Endothelial cell of umbilical vein (primary cell): ENCODE data around the gene WDR11. TPM values are rescaled to one million over a fixed set of nuclear protein-coding genes. Genes with fewer than 3 reads are reported as not detected.

Source experiments
- BruUV-seq: library from RNA; stranded (reverse); fragments of 400-500 nt; replicated peaks from 2 replicates; lab custom pipeline; 2021; lab: Mats Ljungman, UMichigan
- CTCF ChIA-PET: fragments of 300-600, 350-600 bp; sonication (Branson Sonifier 250); formaldehyde crosslinking; loops from one replicate; lab custom pipeline; 2021; ENCODE audit warnings: antibody characterized with exemption, inconsistent platforms; lab: Charles Lee
- POLR2A ChIA-PET: fragments of 300-600, 350-600 bp; sonication (Branson Sonifier 250); formaldehyde crosslinking; loops from one replicate; lab custom pipeline; 2021; ENCODE audit warnings: antibody characterized with exemption, inconsistent platforms; lab: Charles Lee
- DNase-seq: peaks from one replicate; pipeline ENCODE4 v3.0.0-alpha.2; 2011; ENCODE audit warnings: low read depth, low spot score
- FAIRE-seq: peaks from 2 replicates; lab custom pipeline; 2011; peaks lifted over from hg19 to GRCh38; lab: Jason Lieb, UNC
- H2AFZ ChIP-seq: 2 replicates; pipeline ENCODE4 v1.6.0; 2012; ENCODE audit warnings: low read depth, low read length, control low read depth, inconsistent platforms
- H3K27ac ChIP-seq: 2 replicates; pipeline ENCODE4 v1.5.1; 2011; ENCODE audit warnings: low read depth, mild to moderate bottlenecking, control low read depth, low read length, moderate library complexity; ENCODE audit not compliant: insufficient read depth
- H3K27me3 ChIP-seq, 2 experiments: 2 replicates each; pipeline versions ENCODE4 v1.6.0 to v1.6.1; 2011; ENCODE audit warnings: low read length in 2 of 2, mixed read lengths in 1 of 2; ENCODE audit not compliant: control insufficient read depth in 2 of 2, insufficient read depth in 2 of 2
- H3K36me3 ChIP-seq, 2 experiments: 2 replicates in 1 of 2; 3 replicates in 1 of 2; pipeline ENCODE4 v1.5.1; 2011; ENCODE audit warnings: low read length in 2 of 2, mild to moderate bottlenecking in 1 of 2, moderate library complexity in 1 of 2; ENCODE audit not compliant: control insufficient read depth in 2 of 2, insufficient read depth in 2 of 2; ENCODE audit errors: extremely low read depth in 1 of 2
- H3K4me1 ChIP-seq: 3 replicates; pipeline ENCODE4 v1.5.1; 2011; ENCODE audit warnings: mild to moderate bottlenecking, low read length; ENCODE audit not compliant: control insufficient read depth, insufficient read depth; ENCODE audit errors: extremely low read depth
- H3K4me2 ChIP-seq: 2 replicates; pipeline ENCODE4 v1.6.1; 2011; ENCODE audit warnings: low read length, control low read depth, mixed read lengths; ENCODE audit not compliant: insufficient read depth
- H3K4me3 ChIP-seq, 3 experiments: fragments of 200-600 bp in 1 of 3; sonication (generic), shearing (Covaris generic) in 1 of 3; replicated peaks in 1 of 3; 2 replicates each; pipeline ENCODE4 v1.5.1; 2011 to 2016; ENCODE audit warnings: control low read depth in 3 of 3, low read length in 3 of 3, mild to moderate bottlenecking in 2 of 3, inconsistent platforms in 1 of 3, low read depth in 1 of 3, moderate library complexity in 1 of 3; ENCODE audit not compliant: insufficient read depth in 1 of 3
- H3K79me2 ChIP-seq: 2 replicates; pipeline ENCODE4 v1.6.0; 2012; ENCODE audit warnings: low read length, inconsistent platforms; ENCODE audit not compliant: control insufficient read depth, insufficient read depth
- H3K9ac ChIP-seq: replicated peaks from 2 replicates; pipeline ENCODE3; 2011; ENCODE audit warnings: low read length, control low read depth; ENCODE audit not compliant: insufficient read depth; ENCODE audit errors: extremely low read depth
- H3K9me1 ChIP-seq: replicated peaks from 3 replicates; pipeline ENCODE4 v1.6.0; 2011; ENCODE audit warnings: mild to moderate bottlenecking, low read length; ENCODE audit not compliant: control insufficient read depth, insufficient read depth; ENCODE audit errors: extremely low read depth
- H3K9me3 ChIP-seq: replicated peaks from 2 replicates; pipeline ENCODE4 v1.5.1; 2012; ENCODE audit warnings: low read length, inconsistent platforms; ENCODE audit not compliant: control insufficient read depth, insufficient read depth
- H4K20me1 ChIP-seq: replicated peaks from 2 replicates; pipeline ENCODE3; 2011; ENCODE audit warnings: mild to moderate bottlenecking, low read length; ENCODE audit not compliant: control insufficient read depth, insufficient read depth; ENCODE audit errors: extremely low read depth
- EZH2 ChIP-seq: IDR thresholded peaks from 2 replicates; pipeline ENCODE4 v1.6.1; 2012; ENCODE audit warnings: borderline replicate concordance, low read depth, mild to moderate bottlenecking, moderate library complexity, low read length, inconsistent platforms; ENCODE audit not compliant: severe bottlenecking
- FOS ChIP-seq: IDR thresholded peaks from 2 replicates; pipeline ENCODE4 v1.6.1; 2011; ENCODE audit warnings: mild to moderate bottlenecking, low read length, moderate library complexity, borderline replicate concordance; ENCODE audit not compliant: insufficient read depth
- POLR2A ChIP-seq: IDR thresholded peaks from 2 replicates; pipeline ENCODE4 v1.6.1; 2012; ENCODE audit warnings: low read depth, mild to moderate bottlenecking, control low read depth, low read length
- dilution Hi-C: fragments of 300-500 bp; cut with MboI; formaldehyde crosslinking; loops from one replicate; pipeline ENCODE4 v1.15.0; 2019; ENCODE audit warnings: low sequenced_read_pairs; ENCODE audit not compliant: extremely low pct_ligation_motif_present
- intact Hi-C: fragments of 100-400 bp; cut with micrococcal nuclease; formaldehyde crosslinking; loops from one replicate; pipeline ENCODE4 v1.10.0; 2022
- polyA plus RNA-seq, 4 experiments: library from polyadenylated mRNA; depleted of rRNA in 3 of 4; stranded (reverse) in 3 of 4; unstranded in 1 of 4; fragments of >200 nt; gene quantifications; 2 replicates each; pipeline versions ENCODE4 v1.2.1 to v1.2.3, GENCODE V29; 2011 to 2012; ENCODE audit warnings: missing spikeins in 1 of 4
- total RNA-seq: library from RNA; stranded (reverse); gene quantifications from 2 replicates; pipeline ENCODE4 v1.2.3, GENCODE V29; 2021
- TF ChIP-seq, protein P1 (sequence below), 2 donors: IDR thresholded peaks; 1 replicate in 1 of 2; 2 replicates in 1 of 2; pipeline ENCODE4 v1.5.1; 2011; ENCODE audit warnings: low read length in 2 of 2, mild to moderate bottlenecking in 2 of 2, moderate library complexity in 2 of 2, control low read depth in 1 of 2, inconsistent platforms in 1 of 2, low read depth in 1 of 2; ENCODE audit not compliant: insufficient read depth in 1 of 2; ENCODE audit errors: extremely low read depth in 1 of 2
- TF ChIP-seq, protein P2 (sequence below): IDR thresholded peaks from 2 replicates; pipeline ENCODE4 v1.6.1; 2011; ENCODE audit not compliant: insufficient read depth, insufficient read length

Gene WDR11
- total and polyA plus RNA-seq, 2 donors (not counting 3 experiments of a cell fraction or from before 2014, with no cell fraction given) = 63.6 to 73.9 TPM

DNA sequence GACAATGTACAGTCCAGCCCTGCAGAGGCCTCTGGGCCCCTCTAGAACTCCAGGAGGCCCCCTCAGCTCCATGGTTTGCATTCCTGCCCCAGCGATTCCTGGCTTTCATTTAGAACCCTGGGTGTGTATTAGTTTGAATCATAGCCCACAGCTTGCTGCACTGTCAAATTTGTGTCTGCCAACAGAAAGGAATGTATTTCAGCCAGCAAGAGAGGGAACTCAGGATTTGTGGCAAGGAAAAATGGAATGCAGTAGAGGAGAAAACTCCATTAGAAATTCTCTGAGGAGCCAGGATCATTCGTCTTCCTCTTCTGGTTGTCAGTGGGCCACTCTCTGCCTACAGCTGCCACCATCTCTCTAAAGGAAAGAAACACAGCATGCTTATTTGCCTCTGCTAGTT, 27.9 kb upstream of the WDR11 start:
- POLR2A ChIA-PET = no interaction called here
- no peaks in the 10 kb centered on the region for H3K79me2 ChIP-seq
- CTCF ChIA-PET = interaction anchor here (1.6 kb wide), 1 partner anchor 18 kb away, joined by 8 read pairs; no protein-coding TSS in a partner anchor
- no peak overlapping the region for H3K9ac ChIP-seq
- DNase-seq (no peak), FAIRE-seq (no peak)
- no peaks in the 10 kb centered on the region for H3K4me1 ChIP-seq
- H4K20me1 ChIP-seq = no peaks in the 10 kb centered on the region
- no peak for TF ChIP-seq POLR2A
- H3K9me3 ChIP-seq = no peaks in the 10 kb centered on the region
- no peaks in the 10 kb centered on the region for H3K9me1 ChIP-seq
- no peak overlapping the region for H3K4me3 ChIP-seq
- intact Hi-C loops (no loop called here), dilution Hi-C loops (no loop called here)
- no peaks in the 10 kb centered on the region for H3K36me3 ChIP-seq
- H3K27me3 ChIP-seq = no peaks in the 10 kb centered on the region
- no peak overlapping the region for H2AFZ ChIP-seq
- H3K27ac ChIP-seq = no peak overlapping the region
- H3K4me2 ChIP-seq = no peak overlapping the region
- no TSS peak for BruUV-seq

DNA sequence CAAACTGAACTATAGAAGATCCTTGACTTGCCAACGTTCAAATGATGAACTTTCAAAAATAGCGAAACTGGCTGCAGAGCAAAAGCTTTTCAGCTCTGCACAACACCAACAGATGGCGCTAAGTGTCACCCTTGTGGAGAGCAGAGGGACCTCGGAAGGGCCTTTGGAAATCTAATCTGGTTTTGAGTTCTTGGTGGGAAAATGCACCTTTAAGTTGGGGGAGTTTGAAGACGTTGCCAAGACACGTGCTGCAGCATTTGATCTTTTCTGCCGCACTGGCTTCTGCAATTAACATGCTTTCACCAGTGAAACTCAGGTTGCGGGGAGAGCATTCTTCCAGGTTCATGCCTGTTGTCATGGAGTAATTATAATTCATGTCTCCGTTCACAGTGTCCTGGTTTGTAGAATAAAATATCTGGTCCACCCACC, 26.3 kb upstream of the WDR11 start:
- ChIA-PET CTCF (interaction anchor here (1.1 to 2.4 kb wide), 6 partner anchors 13 to 604 kb away, joined by 3 to 9 read pairs (median 6); no protein-coding TSS in a partner anchor), POLR2A (no interaction called here)
- Histone ChIP-seq H3K4me2 (no peak overlapping the region), H3K4me3 (no peak overlapping the region), H3K79me2 (no peaks in the 10 kb centered on the region), H3K9me1 (no peaks in the 10 kb centered on the region), H3K9me3 (no peaks in the 10 kb centered on the region), H3K27ac (no peak overlapping the region), H3K36me3 (no peaks in the 10 kb centered on the region), H3K9ac (no peak overlapping the region), H4K20me1 (no peaks in the 10 kb centered on the region), H2AFZ (no peak overlapping the region), H3K4me1 (no peaks in the 10 kb centered on the region), H3K27me3 (peaks cover 0 to 2% of the 10 kb centered on the region in 2 experiments)
- TF ChIP-seq, protein P1, sequence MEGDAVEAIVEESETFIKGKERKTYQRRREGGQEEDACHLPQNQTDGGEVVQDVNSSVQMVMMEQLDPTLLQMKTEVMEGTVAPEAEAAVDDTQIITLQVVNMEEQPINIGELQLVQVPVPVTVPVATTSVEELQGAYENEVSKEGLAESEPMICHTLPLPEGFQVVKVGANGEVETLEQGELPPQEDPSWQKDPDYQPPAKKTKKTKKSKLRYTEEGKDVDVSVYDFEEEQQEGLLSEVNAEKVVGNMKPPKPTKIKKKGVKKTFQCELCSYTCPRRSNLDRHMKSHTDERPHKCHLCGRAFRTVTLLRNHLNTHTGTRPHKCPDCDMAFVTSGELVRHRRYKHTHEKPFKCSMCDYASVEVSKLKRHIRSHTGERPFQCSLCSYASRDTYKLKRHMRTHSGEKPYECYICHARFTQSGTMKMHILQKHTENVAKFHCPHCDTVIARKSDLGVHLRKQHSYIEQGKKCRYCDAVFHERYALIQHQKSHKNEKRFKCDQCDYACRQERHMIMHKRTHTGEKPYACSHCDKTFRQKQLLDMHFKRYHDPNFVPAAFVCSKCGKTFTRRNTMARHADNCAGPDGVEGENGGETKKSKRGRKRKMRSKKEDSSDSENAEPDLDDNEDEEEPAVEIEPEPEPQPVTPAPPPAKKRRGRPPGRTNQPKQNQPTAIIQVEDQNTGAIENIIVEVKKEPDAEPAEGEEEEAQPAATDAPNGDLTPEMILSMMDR (IDR thresholded peaks at IDR 0.05; ENCODE audit: extremely low read depth in 1 of 2, insufficient read depth in 1 of 2, low read depth in 1 of 2, low read length in 2 of 2) = peak; percentile 57 to 64
- TF ChIP-seq FOS (no peak), EZH2 (no peak)
- TF ChIP-seq, protein P2, sequence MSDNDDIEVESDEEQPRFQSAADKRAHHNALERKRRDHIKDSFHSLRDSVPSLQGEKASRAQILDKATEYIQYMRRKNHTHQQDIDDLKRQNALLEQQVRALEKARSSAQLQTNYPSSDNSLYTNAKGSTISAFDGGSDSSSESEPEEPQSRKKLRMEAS = no peak
- intact Hi-C loops = no loop called here
- no TSS peak for BruUV-seq
- DNase-seq (peak; percentile 15), FAIRE-seq (peak; percentile 54)
- dilution Hi-C loops = no loop called here
